ENCODE data around the gene RNF214.

GRCh38 chr11:117201658-117202305, 30.7 kb upstream of the RNF214 start:
- TF ChIP-seq POLR2A (IDR thresholded peaks at IDR 0.05; ENCODE audit: low read length) (no peak), GATA1 (IDR thresholded peaks at IDR 0.05; ENCODE audit: low read depth, low read length) (no peak)
